PC-3 (cell line): ENCODE results near the gene UBXN4.

Experiments
- CTCF ChIP-seq: fragments of 300-600 bp; sonication (generic); conservative IDR thresholded peaks from 2 replicates; pipeline ENCODE4 v1.5.1; 2017; ENCODE audit warnings: antibody characterized with exemption, low read depth, mild to moderate bottlenecking, low read length
- EZH2 ChIP-seq: fragments of 300-600 bp; sonication (generic); IDR thresholded peaks from one replicate; pipeline ENCODE4 v1.6.1; 2017; ENCODE audit warnings: antibody characterized with exemption, mild to moderate bottlenecking, low read length; ENCODE audit not compliant: unreplicated experiment
- EZH2phosphoT487 ChIP-seq: fragments of 300-600 bp; sonication (generic); IDR thresholded peaks from 2 replicates; pipeline ENCODE4 v1.6.1; 2018; ENCODE audit warnings: mild to moderate bottlenecking, antibody characterized with exemption, low read length, borderline replicate concordance

- no peak for TF ChIP-seq CTCF
- TF ChIP-seq EZH2, result no peak
- no peak for TF ChIP-seq EZH2phosphoT487
These were observed 38.4 kb upstream of the UBXN4 start for GRCh38 chr2:135703300-135703699.
